Activated CD4-positive, alpha-beta T cell treated with anti-CD3 and anti-CD28 coated beads for 48 hours (primary cell): ENCODE results near the gene BATF3.
A peak's percentile ranks its signal among the peaks of the same experiment; 100 is the strongest.

Source experiments
- DNase-seq: peaks from one replicate; pipeline ENCODE4 v3.0.0-alpha.2; 2020

The BATF3 gene

GRCh38 chr1:212703991-212704564, 4.4 kb upstream of the BATF3 start:
- no peak for DNase-seq

DNA sequence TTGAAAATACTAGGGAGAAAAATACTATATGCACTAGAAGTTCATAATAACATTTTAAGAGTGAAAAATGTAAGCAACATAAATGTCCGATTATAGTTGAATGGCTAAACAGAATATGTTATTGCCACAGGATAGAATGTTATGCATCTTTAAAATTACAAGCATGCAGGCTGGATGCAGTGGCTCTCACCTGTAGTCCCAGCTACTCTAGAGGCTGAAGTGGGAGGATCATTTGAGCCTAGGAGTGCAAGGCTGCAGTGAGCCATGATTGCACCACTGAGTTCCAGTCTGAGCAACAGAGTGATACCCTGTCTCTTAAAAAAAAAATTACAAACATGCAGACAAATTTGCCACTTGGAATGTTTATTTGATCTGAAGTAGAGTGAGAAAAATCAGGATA, 3.0 kb upstream of the BATF3 start:
- no peak for DNase-seq

DNA sequence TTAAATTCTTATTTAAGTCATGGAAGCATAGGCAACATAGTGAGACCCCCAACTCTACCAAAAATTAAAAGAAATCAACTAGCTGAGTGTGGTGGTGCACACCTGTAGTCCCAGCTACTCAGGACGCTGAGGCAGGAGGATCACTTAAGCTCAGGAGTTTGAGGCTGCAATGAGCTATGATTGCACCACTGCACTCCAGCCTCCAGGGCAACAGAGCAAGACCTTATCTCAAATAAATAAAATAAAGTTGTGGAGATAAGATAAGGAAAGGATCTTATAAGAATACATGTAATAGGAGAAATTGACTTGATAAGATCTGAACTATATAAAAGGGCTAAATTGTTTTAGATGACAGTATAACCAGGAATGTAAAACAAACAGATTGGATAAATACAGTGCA, 2.3 kb upstream of the BATF3 start:
- DNase-seq = no peak

DNA sequence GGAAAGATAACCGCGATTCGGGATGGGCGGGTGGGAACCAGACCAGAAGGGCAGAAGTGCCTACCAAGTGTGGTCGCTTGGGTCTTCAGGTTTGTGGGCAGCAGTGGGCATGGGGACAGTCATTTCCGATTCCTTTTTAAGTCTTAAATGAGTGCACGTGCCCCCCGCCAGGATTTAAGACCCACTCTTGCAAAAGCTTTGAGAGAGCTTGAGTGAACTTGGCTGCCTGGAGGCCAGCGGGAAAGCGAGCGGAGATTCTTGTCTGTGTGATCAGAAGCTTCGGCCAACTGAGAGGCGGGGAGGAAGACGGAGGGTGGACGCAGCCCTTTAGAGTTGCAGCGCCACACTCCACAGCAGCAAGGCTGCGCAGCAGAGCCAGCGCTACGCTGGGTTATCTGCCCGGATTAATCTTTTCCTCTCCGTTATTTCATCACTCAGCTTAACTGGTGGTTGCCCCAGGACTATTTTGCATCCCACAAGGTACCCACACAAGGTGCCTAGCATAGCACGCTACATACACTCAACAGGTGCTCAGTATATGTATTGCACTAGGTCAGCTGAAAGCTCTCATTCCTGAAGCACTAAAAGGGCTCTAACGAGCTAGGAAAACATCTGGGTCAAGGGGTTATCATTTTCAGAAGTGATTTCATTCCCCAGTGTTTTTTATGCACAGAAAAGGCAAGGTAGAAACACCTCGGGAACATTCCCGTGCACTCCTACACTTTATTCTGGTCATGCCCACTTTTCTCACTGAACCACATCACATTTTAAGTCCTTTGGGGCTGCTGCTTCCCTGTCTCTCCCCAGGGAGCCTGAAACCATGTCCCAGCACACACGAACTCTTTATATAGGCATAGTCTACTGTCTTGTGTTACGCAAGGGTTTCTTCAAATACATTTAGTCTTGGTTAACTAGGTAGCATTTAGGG, 1.5 kb upstream of the BATF3 start:
- DNase-seq = peak; percentile 61

DNA sequence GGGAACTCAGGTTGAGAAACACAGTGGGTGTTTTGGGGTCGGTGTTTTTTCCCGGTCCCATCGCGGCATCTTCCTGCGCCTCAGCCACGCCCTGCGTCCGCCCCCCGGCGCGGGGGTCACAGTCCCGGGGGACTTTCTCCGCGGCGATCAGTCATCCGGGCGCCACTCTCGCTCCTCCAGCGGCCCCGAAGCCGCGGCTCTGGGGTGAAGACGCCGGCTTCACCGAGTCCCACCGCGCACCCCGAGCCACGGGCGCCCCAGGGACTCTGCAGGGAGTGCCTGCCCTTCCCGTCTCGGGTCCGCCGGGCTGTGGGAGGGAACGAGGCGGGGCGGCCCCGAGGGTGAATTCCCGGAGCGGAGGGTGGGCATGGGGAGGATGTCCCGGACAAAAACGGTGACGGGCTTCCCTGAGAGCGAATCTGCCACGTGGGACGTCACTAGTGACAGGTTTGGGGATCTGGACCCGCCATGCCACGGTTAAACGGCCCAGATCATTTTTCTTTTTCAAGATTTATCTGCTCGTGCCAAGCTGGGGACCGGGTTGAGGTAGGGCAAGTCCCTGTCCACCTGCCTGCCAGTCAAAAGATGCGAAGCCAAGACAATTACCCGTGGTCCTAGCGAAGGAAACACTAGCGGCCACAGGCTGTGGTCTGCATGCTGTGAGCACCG, 717 bp upstream of the BATF3 start:
- peak; percentile 78 for DNase-seq

GRCh38 chr1:212699104-212699624, 476 bp downstream of the BATF3 start:
- DNase-seq = peak; percentile 76

- no peak for DNase-seq
These were observed 1.1 kb downstream of the BATF3 start for GRCh38 chr1:212698467-212699103.

DNA sequence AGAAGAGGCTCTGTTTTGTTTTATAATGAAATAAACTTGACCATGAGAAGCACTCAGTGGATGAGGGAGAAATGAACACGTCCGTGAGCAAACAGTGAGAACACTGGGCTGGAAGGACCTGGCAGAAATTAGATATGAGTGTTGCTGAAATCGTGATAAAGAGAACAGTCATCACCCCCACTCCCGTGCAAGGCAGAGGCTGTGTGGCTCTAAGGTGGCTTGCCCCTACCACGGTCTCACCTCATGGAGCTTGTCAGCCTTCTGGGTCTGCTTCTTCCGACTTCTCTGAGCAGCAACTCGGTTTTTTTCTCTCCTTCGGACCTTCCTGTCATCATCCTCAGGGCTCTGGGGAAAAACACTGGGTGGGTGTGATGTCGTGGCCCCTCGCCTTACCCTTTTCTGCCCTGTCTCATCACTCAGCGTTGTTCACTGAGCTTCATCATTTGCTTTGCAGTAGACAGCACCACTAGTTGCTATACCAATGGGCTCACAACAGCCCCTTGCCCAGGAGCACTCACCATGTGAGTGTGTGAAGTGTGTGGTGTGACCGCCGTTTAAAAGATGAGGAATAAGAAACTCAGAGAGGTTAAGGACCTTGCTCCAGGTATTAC, 2.8 kb downstream of the BATF3 start:
- DNase-seq = no peak

- DNase-seq = no peak
These were observed 6.6 kb downstream of the BATF3 start for GRCh38 chr1:212692774-212693644.

DNA sequence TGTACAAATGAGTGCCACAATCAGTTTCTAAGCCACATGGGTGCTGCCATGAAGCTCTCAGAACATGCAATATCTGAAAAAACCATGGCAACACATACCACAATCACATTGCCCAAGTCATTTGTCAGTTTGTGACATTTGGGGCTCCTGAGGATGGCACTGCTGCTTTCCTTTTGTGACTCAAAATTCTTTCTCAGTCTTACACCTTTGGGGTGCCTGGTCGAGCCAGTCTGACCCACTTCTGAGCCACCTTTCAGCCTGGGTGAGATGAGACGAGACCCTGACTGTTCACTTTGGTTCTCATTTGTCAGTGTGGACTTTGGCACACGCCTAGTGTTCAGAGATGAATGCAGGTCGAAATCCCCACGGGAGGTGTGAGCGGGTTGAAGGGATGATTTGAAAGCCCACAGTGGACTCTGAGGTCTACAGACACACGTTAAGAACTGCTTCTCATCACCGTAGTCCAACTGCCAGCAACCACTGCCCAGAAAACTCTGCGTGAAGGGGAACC, 8.0 kb downstream of the BATF3 start:
- DNase-seq = peak; percentile 53

DNA sequence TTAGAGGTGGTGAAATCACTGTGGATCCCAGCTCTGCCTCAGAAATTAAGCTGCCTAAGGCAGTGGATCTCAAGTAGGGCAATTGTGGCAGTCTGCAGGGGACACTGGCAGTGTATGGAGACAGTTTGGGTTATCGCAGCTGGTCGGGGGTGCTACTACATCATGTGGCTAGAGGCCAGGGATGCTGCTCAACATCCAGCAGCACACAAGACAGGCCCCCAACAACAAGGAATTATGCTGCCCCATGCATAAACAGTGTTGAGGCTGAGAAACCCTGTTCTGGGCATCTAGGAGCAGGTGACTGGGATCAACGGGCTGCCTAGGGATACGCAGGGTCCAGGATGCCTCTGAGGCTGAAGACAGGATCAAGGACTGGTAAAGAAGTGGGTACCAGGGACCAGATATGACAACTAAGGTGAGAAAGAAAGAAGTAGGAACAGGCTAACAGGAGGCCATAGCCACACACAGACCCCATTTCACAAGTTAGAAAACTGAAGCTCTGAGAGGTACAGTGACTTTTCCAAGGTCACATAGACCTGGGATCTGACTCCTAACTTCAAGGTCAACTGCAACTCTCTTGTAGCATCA, 8.7 kb downstream of the BATF3 start:
- no peak for DNase-seq

- DNase-seq = no peak
These were observed 9.7 kb downstream of the BATF3 start for GRCh38 chr1:212689758-212690529.

- no peak for DNase-seq
These were observed 10.4 kb downstream of the BATF3 start for GRCh38 chr1:212689196-212689725.

- DNase-seq = no peak
These were observed 11.1 kb downstream of the BATF3 start for GRCh38 chr1:212688341-212689047.

- no peak for DNase-seq
These were observed 11.8 kb downstream of the BATF3 start for GRCh38 chr1:212687811-212688210.

GRCh38 chr1:212686591-212686990, 13.0 kb downstream of the BATF3 start:
- no peak for DNase-seq

- no peak for DNase-seq
These were observed 13.6 kb downstream of the BATF3 start for GRCh38 chr1:212686069-212686468.

- DNase-seq = no peak
These were observed 14.2 kb downstream of the BATF3 start for GRCh38 chr1:212685429-212685828.

GRCh38 chr1:212684521-212685090, 15.0 kb downstream of the BATF3 start:
- no peak for DNase-seq
